IMR-90 (cell line): ENCODE results near the gene SLC10A3. TPM values are rescaled to one million over a fixed set of nuclear protein-coding genes. Genes with fewer than 3 reads are reported as not detected.

ENCODE experiments used
- ATAC-seq: fragments of 200-7000 bp; cut with Tn5 transposase; 2 replicates; pipeline ENCODE4 v1.9.1; 2020; ENCODE audit warnings: low read depth, mild to moderate bottlenecking, moderate library complexity
- BruUV-seq: library from RNA; stranded (reverse); fragments of 400-500 nt; replicated peaks from 2 replicates; lab custom pipeline; 2021; lab: Mats Ljungman, UMichigan
- CTCF ChIA-PET: fragments of 300-600 bp; formaldehyde crosslinking; extraction: SDS; loops from one replicate; lab custom pipeline; 2021; ENCODE audit warnings: antibody characterized with exemption; lab: Yijun Ruan, JAX
- POLR2A ChIA-PET: fragments of 300-600 bp; sonication (Branson Sonifier 250); formaldehyde crosslinking; loops from one replicate; lab custom pipeline; 2022; ENCODE audit warnings: antibody characterized with exemption; ENCODE audit not compliant: unreplicated experiment; lab: Charles Lee
- DNase-seq: peaks from one replicate; pipeline ENCODE4 v3.0.0; 2013
- H2AFZ ChIP-seq: replicated peaks from 2 replicates; pipeline ENCODE3; 2013; ENCODE audit warnings: low read length, mild to moderate bottlenecking; ENCODE audit not compliant: poor library complexity
- H2AK5ac ChIP-seq: 2 replicates; pipeline ENCODE4 v1.6.1; 2013; ENCODE audit warnings: low read depth, low read length, inconsistent platforms
- H2AK9ac ChIP-seq: replicated peaks from 2 replicates; pipeline ENCODE3; 2013; ENCODE audit warnings: mild to moderate bottlenecking, low read depth, low read length, moderate library complexity; ENCODE audit not compliant: poor library complexity
- H2BK120ac ChIP-seq: 2 replicates; pipeline ENCODE4 v1.6.1; 2013; ENCODE audit warnings: low read depth, low read length, inconsistent platforms
- H2BK15ac ChIP-seq: 3 replicates; pipeline ENCODE4 v1.6.1; 2013; ENCODE audit warnings: low read depth, low read length, inconsistent platforms
- H2BK20ac ChIP-seq: 2 replicates; pipeline ENCODE4 v1.6.1; 2013; ENCODE audit warnings: low read depth, mild to moderate bottlenecking, inconsistent platforms, low read length, moderate library complexity
- H2BK5ac ChIP-seq: 2 replicates; pipeline ENCODE4 v1.6.1; 2013; ENCODE audit warnings: mild to moderate bottlenecking, low read depth, low read length, inconsistent platforms; ENCODE audit not compliant: poor library complexity, severe bottlenecking
- H3K14ac ChIP-seq: replicated peaks from 2 replicates; pipeline ENCODE4 v1.6.1; 2013; ENCODE audit warnings: low read depth, low read length, inconsistent platforms
- H3K18ac ChIP-seq: 2 replicates; pipeline ENCODE4 v1.6.1; 2013; ENCODE audit warnings: low read depth, low read length, control low read depth
- H3K23ac ChIP-seq: 2 replicates; pipeline ENCODE4 v1.6.1; 2013; ENCODE audit warnings: low read depth, low read length, inconsistent platforms
- H3K27ac ChIP-seq: 2 replicates; pipeline ENCODE4 v1.5.1; 2013; ENCODE audit warnings: mild to moderate bottlenecking, control low read depth, low read length; ENCODE audit not compliant: insufficient read depth
- H3K27me3 ChIP-seq: 2 replicates; pipeline ENCODE4 v1.6.1; 2013; ENCODE audit warnings: low read length; ENCODE audit not compliant: control insufficient read depth, insufficient read depth
- H3K36me3 ChIP-seq: 2 replicates; pipeline ENCODE4 v1.6.1; 2013; ENCODE audit warnings: low read length, mixed read lengths; ENCODE audit not compliant: control insufficient read depth, insufficient read depth
- H3K4ac ChIP-seq: 2 replicates; pipeline ENCODE4 v1.6.1; 2013; ENCODE audit warnings: low read depth, low read length, inconsistent platforms
- H3K4me1 ChIP-seq: 2 replicates; pipeline ENCODE4 v1.6.1; 2013; ENCODE audit warnings: low read length, mixed read lengths; ENCODE audit not compliant: control insufficient read depth, insufficient read depth
- H3K4me2 ChIP-seq: 2 replicates; pipeline ENCODE4 v1.6.1; 2013; ENCODE audit warnings: low read depth, mild to moderate bottlenecking, control low read depth, low read length, moderate library complexity
- H3K4me3 ChIP-seq: 2 replicates; pipeline ENCODE4 v1.5.1; 2013; ENCODE audit warnings: low read depth, mild to moderate bottlenecking, control low read depth, low read length, moderate library complexity; ENCODE audit not compliant: insufficient read depth
- H3K56ac ChIP-seq: 2 replicates; pipeline ENCODE4 v1.6.1; 2013; ENCODE audit warnings: low read length, inconsistent platforms; ENCODE audit not compliant: insufficient read depth; ENCODE audit errors: extremely low read depth
- H3K79me1 ChIP-seq, 2 experiments: 2 replicates each; pipeline ENCODE4 v1.6.1; 2013; ENCODE audit warnings: low read length in 2 of 2, inconsistent platforms in 1 of 2, low read depth in 1 of 2
- H3K9ac ChIP-seq: 2 replicates; pipeline ENCODE4 v1.6.1; 2013; ENCODE audit warnings: low read depth, low read length, control low read depth
- H3K9me1 ChIP-seq: 2 replicates; pipeline ENCODE4 v1.6.1; 2013; ENCODE audit warnings: low read length, inconsistent platforms; ENCODE audit not compliant: insufficient read depth
- H3K9me3 ChIP-seq: 2 replicates; pipeline ENCODE4 v1.6.1; 2013; ENCODE audit warnings: low read length; ENCODE audit not compliant: control insufficient read depth, insufficient read depth
- H4K20me1 ChIP-seq: 2 replicates; pipeline ENCODE4 v1.6.1; 2013; ENCODE audit warnings: low read length, inconsistent platforms; ENCODE audit not compliant: insufficient read depth
- H4K5ac ChIP-seq: 2 replicates; pipeline ENCODE4 v1.6.1; 2013; ENCODE audit warnings: mild to moderate bottlenecking, low read depth, low read length, control low read depth
- H4K8ac ChIP-seq, 2 experiments: 2 replicates each; pipeline ENCODE4 v1.6.1; 2013; ENCODE audit warnings: low read depth in 2 of 2, low read length in 2 of 2, control low read depth in 1 of 2, inconsistent platforms in 1 of 2
- H4K91ac ChIP-seq: 2 replicates; pipeline ENCODE4 v1.6.1; 2013; ENCODE audit warnings: low read depth, low read length, inconsistent platforms; ENCODE audit not compliant: insufficient read depth
- BHLHE40 ChIP-seq: fragments of 150-350 bp; IDR thresholded peaks from 2 replicates; pipeline ENCODE4 v1.6.1; 2016; ENCODE audit warnings: mild to moderate bottlenecking, low read depth, low read length
- CEBPB ChIP-seq: IDR thresholded peaks from 2 replicates; pipeline ENCODE4 v1.6.1; 2012; ENCODE audit warnings: low read depth, low read length, improper control_type of control experiment
- CHD1 ChIP-seq: IDR thresholded peaks from 2 replicates; pipeline ENCODE4 v1.6.1; 2012; ENCODE audit warnings: low read depth, low read length, improper control_type of control experiment
- ELK1 ChIP-seq: fragments of 150-350 bp; IDR thresholded peaks from 2 replicates; pipeline ENCODE4 v1.6.1; 2016; ENCODE audit warnings: low read depth, mild to moderate bottlenecking, low read length, moderate library complexity, borderline replicate concordance
- FOS ChIP-seq: fragments of 150-350 bp; IDR thresholded peaks from 2 replicates; pipeline ENCODE4 v1.6.1; 2016; ENCODE audit warnings: low read depth, low read length
- MAFK ChIP-seq: IDR thresholded peaks from 2 replicates; pipeline ENCODE4 v1.6.1; 2012; ENCODE audit warnings: low read depth, low read length, improper control_type of control experiment
- MAZ ChIP-seq: IDR thresholded peaks from 2 replicates; pipeline ENCODE4 v1.6.1; 2012; ENCODE audit warnings: low read depth, mild to moderate bottlenecking, low read length, improper control_type of control experiment, moderate library complexity, borderline replicate concordance
- MXI1 ChIP-seq: IDR thresholded peaks from 2 replicates; pipeline ENCODE4 v1.6.1; 2012; ENCODE audit warnings: low read depth, mild to moderate bottlenecking, low read length, moderate library complexity, borderline replicate concordance
- NFE2L2 ChIP-seq: fragments of 150-350 bp; IDR thresholded peaks from 2 replicates; pipeline ENCODE4 v1.6.1; 2016; ENCODE audit warnings: low read depth, mild to moderate bottlenecking, low read length
- POLR2A ChIP-seq: IDR thresholded peaks from 2 replicates; pipeline ENCODE4 v1.6.1; 2012; ENCODE audit warnings: mild to moderate bottlenecking, low read depth, low read length
- RAD21 ChIP-seq: IDR thresholded peaks from 2 replicates; pipeline ENCODE4 v1.6.1; 2012; ENCODE audit warnings: low read length, improper control_type of control experiment
- RCOR1 ChIP-seq: IDR thresholded peaks from 2 replicates; pipeline ENCODE4 v1.6.1; 2012; ENCODE audit warnings: mild to moderate bottlenecking, low read length, improper control_type of control experiment; ENCODE audit not compliant: insufficient replicate concordance
- RFX5 ChIP-seq: IDR thresholded peaks from 2 replicates; pipeline ENCODE4 v1.8.0; 2012; ENCODE audit warnings: low read depth, mild to moderate bottlenecking, low read length, moderate library complexity
- WGBS, 2 experiments: methylation state at CpG; one replicate each; pipeline versions ENCODE4 v1.1.5 to v1.1.7; 2013; ENCODE audit warnings: missing lambda C conversion rate in 2 of 2; ENCODE audit not compliant: insufficient read length in 1 of 2; ENCODE audit errors: extremely low coverage in 2 of 2; 5-methylcytosine and 5-hydroxymethylcytosine counted together
- dilution Hi-C: fragments of 300-500 bp; cut with HindIII; formaldehyde crosslinking; loops from one replicate; pipeline ENCODE4 v1.14.3; 2018; ENCODE audit warnings: low sequenced_read_pairs; ENCODE audit not compliant: unreplicated experiment
- in situ Hi-C: fragments of 300-500 bp; cut with MboI; formaldehyde crosslinking; loops from 3 replicates; pipeline ENCODE4 v1.14.3; 2019; ENCODE audit warnings: low sequenced_read_pairs, inconsistent platforms, mixed read lengths
- intact Hi-C: fragments of 100-400 bp; cut with micrococcal nuclease; formaldehyde crosslinking; loops from 2 replicates; pipeline ENCODE4 v1.10.0; 2022
- polyA plus RNA-seq, 3 experiments: library from polyadenylated mRNA; depleted of rRNA; stranded (reverse); fragments of >200 nt; gene quantifications; 2 replicates each; pipeline ENCODE4 v1.2.3, GENCODE V29; 2012; ENCODE audit warnings: low replicate concordance in 1 of 3
- total RNA-seq: library from RNA; depleted of rRNA; stranded (reverse); fragments of >200 nt; gene quantifications from 2 replicates; pipeline ENCODE4 v1.2.3, GENCODE V29; 2012
- TF ChIP-seq, protein P1 (sequence below): conservative IDR thresholded peaks from 2 replicates; pipeline ENCODE4 v1.5.1; 2012; ENCODE audit warnings: mild to moderate bottlenecking, low read depth, low read length, improper control_type of control experiment
- TF ChIP-seq, protein P2 (sequence below): fragments of 150-350 bp; IDR thresholded peaks from 2 replicates; pipeline ENCODE4 v1.6.1; 2017; ENCODE audit warnings: mild to moderate bottlenecking, antibody characterized with exemption, low read length, low read depth

The SLC10A3 gene
- total and polyA plus RNA-seq, 2 of the 4 experiments (the other 2 are of a cell fraction) = 15.2 to 24.6 TPM

DNA sequence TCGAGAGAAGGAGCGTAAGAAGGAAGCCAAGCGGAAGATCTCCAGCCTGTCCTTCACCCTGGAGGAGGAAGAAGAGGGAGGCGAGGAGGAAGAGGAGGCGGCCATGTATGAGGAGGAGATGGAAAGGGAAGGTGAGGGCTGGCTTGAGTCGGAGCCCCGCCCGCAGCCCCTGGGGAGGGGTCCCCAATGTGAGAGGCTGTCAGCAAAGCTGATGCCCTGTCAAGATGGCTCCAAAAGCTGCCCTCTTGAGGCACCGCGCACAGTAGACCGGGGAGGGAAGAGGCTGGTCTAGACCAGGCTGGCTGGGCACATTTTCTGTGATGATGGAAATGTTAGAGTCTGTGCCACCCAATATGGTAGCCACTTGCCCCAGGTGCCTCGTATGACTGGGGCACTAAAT is 44.0 kb downstream of the SLC10A3 start:
- POLR2A ChIA-PET = interaction anchor here (1.0 kb wide), 1 partner anchor 8 kb away, joined by 3 read pairs; no protein-coding TSS in a partner anchor
- no peak overlapping the region for H4K5ac ChIP-seq
- H3K36me3 ChIP-seq = peaks cover 59% of the 10 kb centered on the region
- H4K91ac ChIP-seq = no peak overlapping the region
- peaks cover 8% of the 10 kb centered on the region; the same call in 1 of the 2 replicates for H3K4me1 ChIP-seq
- no peak overlapping the region for H2AK5ac ChIP-seq
- H3K14ac ChIP-seq = no peak overlapping the region
- DNase-seq = no peak
- WGBS, 2 experiments = 72% methylated on average over 2 of the region's 12 CpGs; no CpG with 5 or more reads in 1 of the 2 experiments
- H3K79me1 ChIP-seq = peaks cover 0 to 32% of the 10 kb centered on the region in 2 experiments; a peak in 2 of 4 replicates
- in situ Hi-C loops (no loop called here), dilution Hi-C loops (no loop called here), intact Hi-C loops (no loop called here)
- H4K20me1 ChIP-seq = no peaks in the 10 kb centered on the region; the same call in 1 of the 2 replicates
- TF ChIP-seq, protein P1, sequence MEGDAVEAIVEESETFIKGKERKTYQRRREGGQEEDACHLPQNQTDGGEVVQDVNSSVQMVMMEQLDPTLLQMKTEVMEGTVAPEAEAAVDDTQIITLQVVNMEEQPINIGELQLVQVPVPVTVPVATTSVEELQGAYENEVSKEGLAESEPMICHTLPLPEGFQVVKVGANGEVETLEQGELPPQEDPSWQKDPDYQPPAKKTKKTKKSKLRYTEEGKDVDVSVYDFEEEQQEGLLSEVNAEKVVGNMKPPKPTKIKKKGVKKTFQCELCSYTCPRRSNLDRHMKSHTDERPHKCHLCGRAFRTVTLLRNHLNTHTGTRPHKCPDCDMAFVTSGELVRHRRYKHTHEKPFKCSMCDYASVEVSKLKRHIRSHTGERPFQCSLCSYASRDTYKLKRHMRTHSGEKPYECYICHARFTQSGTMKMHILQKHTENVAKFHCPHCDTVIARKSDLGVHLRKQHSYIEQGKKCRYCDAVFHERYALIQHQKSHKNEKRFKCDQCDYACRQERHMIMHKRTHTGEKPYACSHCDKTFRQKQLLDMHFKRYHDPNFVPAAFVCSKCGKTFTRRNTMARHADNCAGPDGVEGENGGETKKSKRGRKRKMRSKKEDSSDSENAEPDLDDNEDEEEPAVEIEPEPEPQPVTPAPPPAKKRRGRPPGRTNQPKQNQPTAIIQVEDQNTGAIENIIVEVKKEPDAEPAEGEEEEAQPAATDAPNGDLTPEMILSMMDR = no peak
- no peak for TF ChIP-seq NFE2L2
- no peak for TF ChIP-seq POLR2A
- TF ChIP-seq, protein P2, sequence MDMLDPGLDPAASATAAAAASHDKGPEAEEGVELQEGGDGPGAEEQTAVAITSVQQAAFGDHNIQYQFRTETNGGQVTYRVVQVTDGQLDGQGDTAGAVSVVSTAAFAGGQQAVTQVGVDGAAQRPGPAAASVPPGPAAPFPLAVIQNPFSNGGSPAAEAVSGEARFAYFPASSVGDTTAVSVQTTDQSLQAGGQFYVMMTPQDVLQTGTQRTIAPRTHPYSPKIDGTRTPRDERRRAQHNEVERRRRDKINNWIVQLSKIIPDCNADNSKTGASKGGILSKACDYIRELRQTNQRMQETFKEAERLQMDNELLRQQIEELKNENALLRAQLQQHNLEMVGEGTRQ = no peak
- no peak for TF ChIP-seq RFX5
- TF ChIP-seq BHLHE40 = no peak
- TF ChIP-seq RAD21 = no peak
- no peak for TF ChIP-seq MXI1
- no peak for TF ChIP-seq CHD1
- no peak for TF ChIP-seq MAZ
- no peak for TF ChIP-seq RCOR1
- TF ChIP-seq FOS = no peak
- TF ChIP-seq ELK1 = no peak
- no peak for TF ChIP-seq CEBPB
- no peak for TF ChIP-seq MAFK
- no peaks in the 10 kb centered on the region; the same call in 1 of the 2 replicates for H3K9me3 ChIP-seq
- BruUV-seq = no TSS peak
- no peak overlapping the region for H2AK9ac ChIP-seq
- no peak for ATAC-seq
- H2BK20ac ChIP-seq = no peak overlapping the region
- H3K9me1 ChIP-seq = no peaks in the 10 kb centered on the region
- no peak overlapping the region for H3K56ac ChIP-seq
- no peak overlapping the region for H3K27ac ChIP-seq
- H3K4ac ChIP-seq = no peak overlapping the region
- H3K4me3 ChIP-seq = no peak overlapping the region
- H2AFZ ChIP-seq = no peak overlapping the region
- no peak overlapping the region for H3K18ac ChIP-seq
- no peak overlapping the region; the same call in 1 of the 2 replicates for H3K23ac ChIP-seq
- H2BK5ac ChIP-seq = no peak overlapping the region
- H2BK15ac ChIP-seq = no peak overlapping the region
- H4K8ac ChIP-seq = no peak overlapping the region
- H3K27me3 ChIP-seq = no peaks in the 10 kb centered on the region
- H2BK120ac ChIP-seq = no peak overlapping the region
- no peak overlapping the region for H3K4me2 ChIP-seq
- CTCF ChIA-PET = no interaction called here
- H3K9ac ChIP-seq = no peak overlapping the region
